Measurements from ENCODE around the gene TIGIT. TPM values are rescaled to one million over a fixed set of nuclear protein-coding genes. Genes with fewer than 3 reads are reported as not detected.

The TIGIT gene
- polyA plus RNA-seq, 1 donor from 2014 or later: 1.1 TPM

GRCh38 chr3:114299941-114300624, 6.3 kb downstream of the TIGIT start:
- no peaks in the 10 kb centered on the region for H4K20me1 ChIP-seq (ENCODE audit: insufficient read depth)
- no peaks in the 10 kb centered on the region for H3K9me3 ChIP-seq (ENCODE audit: low read length)
- H3K9ac ChIP-seq (ENCODE audit: low read length): no peak overlapping the region
- H3F3A ChIP-seq (ENCODE audit: insufficient read depth, low read length, poor library complexity, severe bottlenecking): no peaks in the 10 kb centered on the region
- H3K79me2 ChIP-seq (replicated peaks; ENCODE audit: insufficient read depth, low read length): no peaks in the 10 kb centered on the region
- no peak overlapping the region for H3K27ac ChIP-seq (ENCODE audit: low read length)
- no peak overlapping the region for H2AFZ ChIP-seq (ENCODE audit: low read depth, low read length)
- no peaks in the 10 kb centered on the region for H3K27me3 ChIP-seq (ENCODE audit: insufficient read depth, low read depth, low read length)
- no peaks in the 10 kb centered on the region for H3K9me2 ChIP-seq (ENCODE audit: insufficient read depth, low read length)
- no peak overlapping the region for H3K4me3 ChIP-seq (ENCODE audit: low read length)
- H3K36me3 ChIP-seq (ENCODE audit: insufficient read depth, low read length): no peaks in the 10 kb centered on the region
- no peak overlapping the region for H3K4me2 ChIP-seq (ENCODE audit: low read length)
- TF ChIP-seq CTCF (IDR thresholded peaks at IDR 0.05; ENCODE audit: poor library complexity, severe bottlenecking): no peak
- no peak for TF ChIP-seq REST (IDR thresholded peaks at IDR 0.05; ENCODE audit: borderline replicate concordance)
- TF ChIP-seq MXI1 (conservative IDR thresholded peaks at IDR 0.05; ENCODE audit: poor library complexity, severe bottlenecking): no peak
- TF ChIP-seq SMC3 (conservative IDR thresholded peaks at IDR 0.05; ENCODE audit: poor library complexity): no peak
- no peak for TF ChIP-seq POLR2AphosphoS5 (IDR thresholded peaks at IDR 0.05)
- TF ChIP-seq RAD21 (conservative IDR thresholded peaks at IDR 0.05): no peak
- TF ChIP-seq EP300 (conservative IDR thresholded peaks at IDR 0.05; ENCODE audit: poor library complexity, severe bottlenecking): no peak
- no peak for TF ChIP-seq TAF1 (IDR thresholded peaks at IDR 0.05; ENCODE audit: low read depth)
- TF ChIP-seq EZH2 (IDR thresholded peaks at IDR 0.05; ENCODE audit: borderline replicate concordance, insufficient read depth, low read length, poor library complexity, severe bottlenecking): no peak

GRCh38 chr3:114307222-114307830, 13.5 kb downstream of the TIGIT start:
- no peaks in the 10 kb centered on the region for H3K27me3 ChIP-seq (ENCODE audit: insufficient read depth, low read depth, low read length)
- no peak overlapping the region for H3K4me2 ChIP-seq (ENCODE audit: low read length)
- no peaks in the 10 kb centered on the region for H4K20me1 ChIP-seq (ENCODE audit: insufficient read depth)
- H3K36me3 ChIP-seq (ENCODE audit: insufficient read depth, low read length): no peaks in the 10 kb centered on the region
- no peak overlapping the region for H2AFZ ChIP-seq (ENCODE audit: low read depth, low read length)
- H3K4me3 ChIP-seq (ENCODE audit: low read length): no peak overlapping the region
- H3K9ac ChIP-seq (ENCODE audit: low read length): no peak overlapping the region
- no peaks in the 10 kb centered on the region for H3K9me3 ChIP-seq (ENCODE audit: low read length)
- H3K79me2 ChIP-seq (replicated peaks; ENCODE audit: insufficient read depth, low read length): no peaks in the 10 kb centered on the region
- H3K9me2 ChIP-seq (ENCODE audit: insufficient read depth, low read length): no peaks in the 10 kb centered on the region
- H3F3A ChIP-seq (ENCODE audit: insufficient read depth, low read length, poor library complexity, severe bottlenecking): no peaks in the 10 kb centered on the region
- no peak for TF ChIP-seq REST (IDR thresholded peaks at IDR 0.05; ENCODE audit: borderline replicate concordance)
- TF ChIP-seq POLR2AphosphoS5 (IDR thresholded peaks at IDR 0.05): no peak
- no peak for TF ChIP-seq SMC3 (conservative IDR thresholded peaks at IDR 0.05; ENCODE audit: poor library complexity)
- no peak for TF ChIP-seq CTCF (IDR thresholded peaks at IDR 0.05; ENCODE audit: poor library complexity, severe bottlenecking)
- TF ChIP-seq EZH2 (IDR thresholded peaks at IDR 0.05; ENCODE audit: borderline replicate concordance, insufficient read depth, low read length, poor library complexity, severe bottlenecking): no peak
- no peak for TF ChIP-seq RAD21 (conservative IDR thresholded peaks at IDR 0.05)
- H3K27ac ChIP-seq (ENCODE audit: low read length): no peak overlapping the region

All from neural cell (in vitro differentiated cells).